ENCODE measurements around the gene PPEF1.

The PPEF1 gene

GRCh38 chrX:18707426-18708049, at the start of gene PPEF1:
Gene PPEF1, plus strand, starts transcription at chrX:18707645. Its CDS starts 136 bp downstream, at chrX:18707781.
- DNase-seq (ENCODE audit: low spot score), result no peak

GRCh38 chrX:18661273-18661672, 46.2 kb upstream of the PPEF1 start:
- DNase-seq (ENCODE audit: low spot score), result no peak

- no peak for DNase-seq (ENCODE audit: low spot score)
Measured at GRCh38 chrX:18664947-18665346, 42.5 kb upstream of the PPEF1 start.

- no peak for DNase-seq (ENCODE audit: low spot score)
Measured at GRCh38 chrX:18666614-18667013, 40.8 kb upstream of the PPEF1 start.

DNA sequence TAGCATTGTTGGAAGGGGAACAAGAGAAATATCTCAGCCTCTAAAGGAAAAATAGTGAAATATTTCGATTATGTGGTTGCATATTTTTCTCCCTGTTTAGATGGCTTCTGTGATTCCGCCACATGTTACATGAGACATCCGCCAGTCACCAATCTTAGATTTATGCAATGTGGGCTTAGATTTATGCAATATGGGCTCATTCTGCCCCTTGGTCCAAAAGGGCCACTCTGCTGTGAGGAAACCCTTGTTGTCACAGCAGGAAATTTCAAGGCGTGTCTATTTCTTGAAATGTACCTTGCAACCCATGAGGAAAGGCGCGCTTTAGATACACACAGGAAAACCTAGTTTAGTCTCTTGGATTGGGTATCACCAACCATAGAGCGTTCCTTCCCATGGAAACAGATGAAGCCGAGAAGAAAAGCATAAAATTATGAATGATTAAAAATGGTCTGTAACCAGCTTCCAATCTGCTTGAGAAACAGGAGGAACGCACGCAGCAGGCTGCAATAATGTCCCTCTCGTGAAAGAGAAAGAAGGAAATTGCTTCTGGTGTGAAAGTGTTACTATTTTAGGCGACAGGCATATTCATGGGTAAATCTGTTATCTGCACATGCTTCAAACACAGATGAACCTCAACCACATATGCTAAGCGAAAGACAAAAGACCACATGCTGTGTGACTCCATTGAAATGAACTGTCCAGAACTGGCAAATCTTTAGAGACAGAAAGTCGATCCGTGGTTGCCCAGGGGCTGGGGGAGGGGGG, 39.2 kb upstream of the PPEF1 start:
- DNase-seq (ENCODE audit: low spot score), result no peak

DNA sequence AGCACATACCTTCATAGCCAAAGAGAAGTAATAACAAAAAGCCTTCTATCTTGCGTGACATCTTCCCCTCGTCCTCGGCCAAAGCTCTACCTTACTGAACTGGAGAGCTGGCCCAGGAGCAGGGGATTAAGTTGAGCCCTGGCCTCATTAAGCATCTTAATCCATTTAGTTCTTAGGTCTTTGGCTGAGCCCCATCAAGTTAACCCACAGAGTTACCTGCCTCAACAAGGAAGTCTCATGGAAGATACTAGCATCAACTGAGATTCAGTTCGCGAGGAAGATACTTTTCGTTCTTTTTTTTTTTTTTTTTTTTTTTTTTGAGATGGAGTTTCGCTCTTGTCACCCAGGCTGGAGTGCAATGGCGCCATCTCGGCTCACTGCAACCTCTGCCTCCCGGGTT, 35.4 kb upstream of the PPEF1 start, which contains the start of gene RS1:
Gene RS1 (minus strand): TSS at position 101 of the 400 bp plus-strand sequence. CDS start 40 bp downstream, at position 61.
- no peak for DNase-seq (ENCODE audit: low spot score)

DNA sequence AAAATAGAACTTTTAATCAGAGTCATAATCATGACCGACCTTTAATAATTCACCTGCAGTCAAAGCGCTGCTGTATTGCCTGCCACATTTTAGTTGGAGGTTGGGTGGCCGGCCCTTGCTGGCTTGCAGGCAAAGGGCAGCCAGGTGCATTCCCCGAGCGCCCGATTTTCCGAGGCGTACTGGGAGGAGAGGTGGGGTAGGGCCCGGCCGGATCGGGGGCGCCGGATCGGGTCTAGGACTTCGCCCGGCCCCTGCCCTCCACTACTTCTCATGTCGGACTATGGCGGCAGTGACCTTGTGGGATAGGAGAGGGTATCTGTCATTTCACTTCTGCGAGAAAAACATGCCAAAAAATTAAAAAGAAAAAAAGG, 33.0 kb upstream of the PPEF1 start:
- DNase-seq (ENCODE audit: low spot score), result peak; percentile 16

GRCh38 chrX:18674788-18675735, 32.4 kb upstream of the PPEF1 start:
- DNase-seq (ENCODE audit: low spot score), result peak; percentile 90

- no peak for DNase-seq (ENCODE audit: low spot score)
Measured at GRCh38 chrX:18676050-18676449, 31.4 kb upstream of the PPEF1 start.

DNA sequence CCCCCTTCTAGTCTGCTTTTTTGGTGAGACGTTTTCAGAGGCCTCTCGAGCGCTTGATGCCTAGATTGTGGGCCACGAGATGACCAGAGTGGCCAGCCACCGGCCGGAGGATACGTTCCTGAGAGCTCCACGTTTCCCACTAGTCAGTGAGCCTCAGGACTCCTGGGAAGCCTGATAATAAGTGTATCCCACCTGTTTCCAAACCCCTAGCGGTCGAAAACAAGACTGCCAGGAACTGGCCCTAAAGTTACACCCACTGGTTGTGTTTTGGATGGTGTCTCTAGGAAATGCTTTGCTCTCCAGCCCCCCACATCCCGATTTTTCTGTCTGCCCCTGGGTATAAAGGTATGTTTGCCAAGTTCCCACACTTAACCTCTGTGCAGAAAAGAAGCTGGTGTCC, 31.0 kb upstream of the PPEF1 start:
- peak; percentile 26 for DNase-seq (ENCODE audit: low spot score)

DNA sequence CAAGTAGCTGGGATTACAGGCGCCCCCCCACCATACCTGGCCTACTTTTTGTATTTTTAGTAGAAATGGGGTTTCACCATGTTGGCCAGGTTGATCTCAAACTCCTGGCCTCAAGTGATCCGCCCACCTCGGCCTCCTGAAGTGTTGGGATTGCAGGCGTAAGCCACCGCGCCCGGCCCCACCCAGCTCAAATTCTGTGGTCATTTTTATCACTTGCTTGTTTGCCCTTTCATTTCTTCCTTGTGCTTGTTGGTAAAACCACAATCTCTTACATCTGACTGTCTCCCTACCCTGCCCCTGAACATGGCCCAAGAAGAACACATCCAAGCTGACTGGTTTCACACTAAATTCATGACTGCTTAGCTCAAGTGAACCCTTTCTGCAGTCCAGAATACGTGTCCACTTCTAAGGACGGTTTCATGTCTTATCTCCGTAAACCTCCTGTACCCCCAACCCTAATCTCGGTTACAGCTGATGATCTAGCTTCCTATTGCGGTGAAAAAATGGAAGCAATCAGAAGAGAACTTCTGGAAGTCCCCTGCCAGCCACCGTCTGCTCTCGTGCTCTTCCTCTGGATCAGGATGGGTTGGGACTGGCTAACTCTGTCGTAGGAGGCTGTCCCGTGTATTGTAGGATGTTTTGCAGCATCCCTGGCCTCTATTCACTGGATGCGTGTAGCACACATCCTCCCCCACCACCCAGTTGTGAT, 30.1 kb upstream of the PPEF1 start:
- no peak for DNase-seq (ENCODE audit: low spot score)

DNA sequence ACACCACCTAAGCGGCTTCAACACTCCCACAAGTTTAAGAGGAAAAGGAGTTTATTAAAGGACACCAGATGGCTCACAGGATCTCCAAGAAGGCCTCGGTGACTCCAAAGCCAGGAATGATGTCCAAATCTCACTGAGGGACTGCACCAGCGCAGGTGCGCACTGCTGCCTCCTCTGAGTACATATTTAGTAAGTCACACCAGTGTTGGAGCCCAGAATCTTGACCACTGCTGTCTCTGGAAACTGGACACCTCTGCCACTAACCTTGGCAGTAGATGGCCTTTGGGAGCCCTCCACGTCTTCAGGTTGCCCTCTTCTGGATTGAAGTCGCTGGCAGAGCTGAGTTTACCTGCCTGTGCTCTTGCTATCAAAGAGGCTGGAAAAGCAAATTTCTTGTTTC, 25.4 kb upstream of the PPEF1 start:
- DNase-seq (ENCODE audit: low spot score), result no peak

GRCh38 chrX:18682979-18683387, 24.5 kb upstream of the PPEF1 start:
- DNase-seq (ENCODE audit: low spot score), result no peak

DNA sequence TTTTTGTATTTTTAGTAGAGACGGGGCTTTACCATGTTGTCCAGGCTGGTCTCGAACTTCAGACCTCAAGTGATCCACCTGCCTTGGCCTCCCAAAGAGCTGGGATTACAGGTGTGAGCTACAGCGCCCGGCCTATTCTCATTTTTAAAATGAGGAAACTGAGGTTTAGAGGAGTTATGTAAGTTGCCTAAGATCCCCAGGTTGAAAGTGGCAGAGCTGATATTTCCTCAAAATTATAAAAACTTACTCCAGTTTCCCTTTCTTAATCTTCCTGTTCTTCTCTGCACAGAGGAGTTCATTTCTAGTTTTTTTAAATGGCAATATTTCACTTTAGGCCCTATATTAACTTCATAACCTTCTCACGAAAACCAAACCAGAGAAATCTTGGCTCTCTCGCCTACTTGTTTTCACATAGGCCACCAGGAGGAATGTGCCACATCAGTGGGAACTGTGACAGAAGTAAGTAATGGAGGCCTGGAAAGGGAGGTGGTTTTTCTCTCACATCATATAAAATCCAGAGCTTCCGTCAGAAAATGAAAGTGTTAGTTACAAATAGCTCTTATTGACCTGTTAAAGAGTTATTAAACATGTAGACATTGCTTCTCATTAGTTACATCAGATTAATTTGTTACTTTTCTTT, 19.5 kb upstream of the PPEF1 start:
- no peak for DNase-seq (ENCODE audit: low spot score)

GRCh38 chrX:18691431-18691830, 16.0 kb upstream of the PPEF1 start:
- no peak for DNase-seq (ENCODE audit: low spot score)

DNA sequence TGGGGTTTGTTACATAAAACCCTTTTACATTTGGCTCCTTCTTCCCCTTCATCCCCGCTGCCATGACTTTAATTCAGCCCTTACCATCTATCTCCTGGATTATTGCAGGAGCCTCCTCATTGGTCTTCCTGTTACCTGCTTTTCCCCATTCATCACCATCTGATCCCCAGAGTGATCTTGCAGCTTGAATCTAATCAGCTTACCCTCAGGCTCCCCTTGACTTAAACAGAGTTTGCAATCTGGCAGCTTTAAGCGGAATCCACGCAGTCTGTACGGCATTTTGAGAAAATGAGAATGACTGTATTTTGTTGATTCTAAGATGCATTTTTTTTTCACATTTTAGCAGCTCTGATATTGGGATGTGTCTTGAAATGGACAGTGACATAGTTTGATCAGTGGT, 14.9 kb upstream of the PPEF1 start:
- DNase-seq (ENCODE audit: low spot score), result no peak

DNA sequence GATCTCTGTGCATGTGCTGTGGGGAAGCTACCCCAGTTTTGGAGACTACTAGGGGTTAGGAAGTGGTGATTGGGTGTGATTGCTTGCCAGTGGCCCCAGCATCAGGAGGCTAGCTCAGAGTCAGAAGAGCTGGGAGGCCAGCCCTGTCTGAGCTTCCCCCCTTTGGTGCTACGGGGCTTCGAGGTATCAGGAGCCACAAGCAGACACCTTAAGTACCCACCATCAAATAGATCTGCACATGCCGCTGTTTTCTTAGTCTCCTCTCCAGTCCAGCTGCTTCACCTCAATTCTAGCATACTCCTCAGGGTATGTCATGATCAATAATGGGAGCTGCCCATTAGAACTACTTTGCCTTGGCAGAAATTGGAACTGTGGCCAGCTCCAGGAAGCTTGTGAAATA, 10.8 kb upstream of the PPEF1 start:
- no peak for DNase-seq (ENCODE audit: low spot score)

- no peak for DNase-seq (ENCODE audit: low spot score)
Measured at GRCh38 chrX:18698737-18699650, 8.5 kb upstream of the PPEF1 start.

DNA sequence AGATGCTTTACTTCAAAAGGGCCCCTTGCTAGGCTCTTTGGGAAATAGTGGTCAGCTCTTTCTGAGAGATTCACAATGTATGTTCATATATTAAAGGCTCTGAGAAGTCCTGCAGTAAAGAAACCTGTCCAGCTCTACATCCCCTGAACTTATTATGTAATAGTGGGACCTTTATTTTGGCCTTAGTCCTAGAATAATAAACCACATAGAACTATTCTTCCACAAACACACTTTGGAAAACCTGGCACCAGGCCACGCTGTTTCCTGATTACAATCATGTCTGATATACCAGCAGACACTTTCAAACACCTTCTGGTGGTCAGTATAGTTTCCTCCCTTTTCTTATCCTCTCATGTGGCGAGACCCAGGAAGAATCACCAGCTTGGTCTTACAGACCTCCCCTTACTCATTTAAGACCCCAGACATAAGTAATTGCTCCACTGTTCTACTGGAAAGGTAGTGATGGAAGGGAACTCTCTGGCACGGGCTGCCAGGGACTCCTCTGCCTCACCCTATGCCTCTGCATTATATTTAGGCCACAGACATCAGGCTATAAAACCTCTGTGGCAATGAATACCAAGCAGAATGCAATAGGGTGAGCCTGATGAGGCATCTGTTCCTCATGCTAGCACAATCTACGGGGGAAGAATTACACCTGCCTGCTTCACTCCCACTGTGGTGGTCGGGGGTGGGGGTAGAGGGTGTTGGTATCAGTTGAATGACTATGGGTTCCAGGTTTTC, 5.7 kb upstream of the PPEF1 start:
- no peak for DNase-seq (ENCODE audit: low spot score)
